ENCODE data around the gene CTBP2.

CTBP2 gene

DNA sequence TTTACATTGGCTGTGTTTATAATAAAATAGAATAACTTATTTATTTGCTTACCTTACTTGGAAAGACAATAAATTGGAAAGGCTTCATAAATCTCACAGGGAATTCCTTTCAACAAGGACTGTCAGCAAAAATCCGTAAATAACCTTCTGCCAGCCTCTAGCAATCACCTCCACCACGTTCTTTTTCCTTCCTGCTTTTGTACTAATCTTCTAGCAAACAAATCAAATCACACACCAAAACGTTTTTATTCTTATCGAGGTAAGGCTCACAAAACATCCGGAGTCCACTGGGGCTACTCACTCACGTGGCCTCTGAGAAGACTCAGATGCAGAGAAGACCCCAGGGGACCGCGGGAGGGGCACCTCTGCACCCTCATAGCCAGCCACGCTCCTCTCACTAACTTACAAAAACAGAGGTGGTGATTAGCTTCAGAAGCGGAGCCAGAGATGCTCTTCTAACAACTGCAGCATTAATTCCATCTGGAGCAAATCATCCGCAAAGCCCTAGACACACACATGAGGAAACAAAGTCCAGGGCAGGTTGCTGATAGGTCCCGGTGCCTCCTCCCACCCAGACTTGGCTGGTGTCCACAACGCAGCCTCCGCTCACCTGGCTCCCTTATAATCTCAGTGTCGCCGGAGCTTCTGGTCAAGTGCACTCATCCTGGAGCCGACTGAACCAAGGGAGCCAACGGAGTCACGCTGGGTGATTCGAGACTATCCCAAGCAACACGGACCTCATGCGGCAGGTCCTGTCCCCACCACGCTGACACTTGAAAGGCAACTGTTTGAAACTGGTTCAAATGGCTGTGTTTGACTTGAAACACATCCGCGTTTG, 22.5 kb downstream of the CTBP2 start:
- DNase-seq (ENCODE audit: low read depth, low spot score) = no peak
- H3K4me3 ChIP-seq (ENCODE audit: low read depth, low read length) = no peak overlapping the region
- POLR2A ChIA-PET = no interaction called here
- TF ChIP-seq, protein P1, sequence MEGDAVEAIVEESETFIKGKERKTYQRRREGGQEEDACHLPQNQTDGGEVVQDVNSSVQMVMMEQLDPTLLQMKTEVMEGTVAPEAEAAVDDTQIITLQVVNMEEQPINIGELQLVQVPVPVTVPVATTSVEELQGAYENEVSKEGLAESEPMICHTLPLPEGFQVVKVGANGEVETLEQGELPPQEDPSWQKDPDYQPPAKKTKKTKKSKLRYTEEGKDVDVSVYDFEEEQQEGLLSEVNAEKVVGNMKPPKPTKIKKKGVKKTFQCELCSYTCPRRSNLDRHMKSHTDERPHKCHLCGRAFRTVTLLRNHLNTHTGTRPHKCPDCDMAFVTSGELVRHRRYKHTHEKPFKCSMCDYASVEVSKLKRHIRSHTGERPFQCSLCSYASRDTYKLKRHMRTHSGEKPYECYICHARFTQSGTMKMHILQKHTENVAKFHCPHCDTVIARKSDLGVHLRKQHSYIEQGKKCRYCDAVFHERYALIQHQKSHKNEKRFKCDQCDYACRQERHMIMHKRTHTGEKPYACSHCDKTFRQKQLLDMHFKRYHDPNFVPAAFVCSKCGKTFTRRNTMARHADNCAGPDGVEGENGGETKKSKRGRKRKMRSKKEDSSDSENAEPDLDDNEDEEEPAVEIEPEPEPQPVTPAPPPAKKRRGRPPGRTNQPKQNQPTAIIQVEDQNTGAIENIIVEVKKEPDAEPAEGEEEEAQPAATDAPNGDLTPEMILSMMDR (IDR thresholded peaks at IDR 0.05; ENCODE audit: insufficient read depth, low read length, missing control alignments) = no peak
- CTCF ChIA-PET = no interaction called here

DNA sequence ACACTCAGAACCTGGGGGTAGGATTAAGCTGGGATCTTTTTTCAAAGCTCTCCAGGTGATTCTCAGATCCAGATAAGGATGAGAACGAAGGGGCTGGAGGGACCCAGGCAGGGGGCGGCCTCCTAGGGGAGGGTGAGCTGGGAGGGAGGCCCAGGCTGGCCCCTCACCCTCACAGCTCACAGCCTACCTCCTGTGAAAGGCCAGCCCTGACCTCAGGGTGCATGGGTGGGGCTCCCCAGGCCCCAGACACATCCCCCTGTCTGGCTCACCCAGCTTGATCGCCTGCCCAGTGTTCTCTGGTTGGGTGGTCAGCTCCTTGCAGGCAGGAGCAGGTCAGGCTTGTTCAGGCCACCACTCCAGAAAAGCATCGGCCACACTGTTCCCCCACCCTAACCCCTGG, 24.3 kb downstream of the CTBP2 start:
- ChIA-PET POLR2A (no interaction called here), CTCF (interaction anchor here (1.0 kb wide), 1 partner anchor 8 kb away, joined by 3 read pairs; no protein-coding TSS in a partner anchor)
- no peak for DNase-seq (ENCODE audit: low read depth, low spot score)
- TF ChIP-seq, protein P1 (IDR thresholded peaks at IDR 0.05; ENCODE audit: insufficient read depth, low read length, missing control alignments) = no peak
- H3K4me3 ChIP-seq (ENCODE audit: low read depth, low read length) = no peak overlapping the region

DNA sequence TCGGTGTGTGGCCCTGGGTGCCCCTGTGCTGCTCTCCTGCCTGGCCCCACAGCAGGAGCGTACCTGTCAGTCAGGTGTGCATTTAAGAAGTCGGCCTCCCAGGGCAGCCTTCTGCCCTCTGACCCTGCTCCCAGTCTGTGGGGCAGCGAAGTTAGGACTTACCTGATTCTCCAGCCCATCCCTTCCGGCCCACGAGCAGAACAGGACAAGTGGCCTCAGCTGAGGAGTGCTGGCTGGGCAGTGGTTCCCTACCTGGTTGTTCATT, 24.7 kb downstream of the CTBP2 start:
- ChIA-PET POLR2A (no interaction called here), CTCF (interaction anchor here (1.0 kb wide), 1 partner anchor 8 kb away, joined by 3 read pairs; no protein-coding TSS in a partner anchor)
- no peak overlapping the region for H3K4me3 ChIP-seq (ENCODE audit: low read depth, low read length)
- DNase-seq (ENCODE audit: low read depth, low spot score) = no peak
- TF ChIP-seq, protein P1 (IDR thresholded peaks at IDR 0.05; ENCODE audit: insufficient read depth, low read length, missing control alignments) = no peak

DNA sequence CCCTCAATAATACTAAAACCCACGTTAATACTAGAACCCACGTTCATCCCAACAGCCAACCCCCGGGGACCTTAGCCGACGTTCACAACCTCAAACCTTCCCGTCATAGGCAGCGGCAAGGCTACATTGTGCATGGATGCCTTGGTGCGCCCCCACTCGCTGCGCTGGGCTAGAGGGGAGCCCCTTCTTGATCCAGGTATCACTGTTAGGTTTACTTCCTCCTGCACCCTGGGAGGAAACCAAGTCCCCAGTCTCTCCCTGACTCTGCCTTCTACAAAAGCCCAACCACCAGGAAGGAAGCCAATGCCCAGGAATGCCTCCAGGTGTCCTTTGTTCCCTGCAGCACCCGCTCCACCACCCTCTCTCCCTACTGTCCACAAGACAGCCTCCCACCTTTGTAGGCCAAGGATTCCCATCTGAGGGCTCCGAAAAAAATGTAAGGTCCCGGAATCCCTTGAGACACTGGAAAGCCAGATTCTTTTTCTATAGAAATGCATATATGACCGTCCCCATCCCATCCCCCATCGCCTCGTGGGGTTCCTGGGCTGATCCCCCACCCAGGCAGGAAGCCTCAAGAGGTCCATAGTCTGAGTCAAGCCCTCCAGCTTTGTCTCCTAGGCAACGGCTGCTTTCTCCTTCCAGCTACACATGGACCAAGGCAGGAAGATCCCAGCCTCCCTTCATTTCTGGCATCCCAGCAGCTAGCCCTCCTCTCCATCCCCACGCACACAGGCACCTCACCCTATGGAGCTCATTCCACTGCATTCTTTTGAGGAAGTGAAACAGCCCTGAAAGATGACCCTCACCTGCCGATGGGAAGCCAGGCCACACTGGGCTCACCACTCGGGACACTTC, 25.2 kb downstream of the CTBP2 start:
- CTCF ChIA-PET = interaction anchor here (0.7 kb wide), 1 partner anchor 19 kb away, joined by 3 read pairs; no protein-coding TSS in a partner anchor
- DNase-seq (ENCODE audit: low read depth, low spot score) = no peak
- H3K4me3 ChIP-seq (ENCODE audit: low read depth, low read length) = no peak overlapping the region
- TF ChIP-seq, protein P1 (IDR thresholded peaks at IDR 0.05; ENCODE audit: insufficient read depth, low read length, missing control alignments) = no peak
- POLR2A ChIA-PET = no interaction called here

DNA sequence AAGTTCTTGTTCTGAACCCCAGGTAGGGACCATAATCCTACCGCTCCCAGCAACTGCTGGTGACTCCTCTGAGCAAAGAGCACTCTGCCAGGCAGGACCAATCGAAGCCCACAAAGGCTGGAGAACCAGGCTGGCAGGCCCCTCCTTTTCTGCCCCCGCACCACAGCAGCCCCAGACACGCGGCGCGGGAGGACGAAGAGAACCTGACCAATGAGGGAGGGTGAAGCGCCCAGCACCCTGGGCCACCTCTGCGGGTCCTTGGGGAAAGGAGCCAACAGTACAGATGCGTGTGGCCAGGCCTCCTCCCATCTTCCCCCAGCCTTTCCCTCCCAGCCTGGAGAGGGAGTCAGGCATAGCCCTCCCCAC, 25.9 kb downstream of the CTBP2 start:
- TF ChIP-seq, protein P1 (IDR thresholded peaks at IDR 0.05; ENCODE audit: insufficient read depth, low read length, missing control alignments) = no peak
- ChIA-PET CTCF (interaction anchor here (0.7 kb wide), 1 partner anchor 19 kb away, joined by 3 read pairs; no protein-coding TSS in a partner anchor), POLR2A (no interaction called here)
- no peak overlapping the region for H3K4me3 ChIP-seq (ENCODE audit: low read depth, low read length)
- DNase-seq (ENCODE audit: low read depth, low spot score) = no peak
